HepG2 (cell line): ENCODE measurements around the gene SDC4. TPM values are rescaled to one million over a fixed set of nuclear protein-coding genes. Genes with fewer than 3 reads are reported as not detected.

Experiments used
- FOXK2 ChIP-seq: fragments of 450-650 bp; IDR thresholded peaks from 2 replicates; pipeline ENCODE4 v1.6.1; 2016
- FUBP1 ChIP-seq: sonication (generic); formaldehyde crosslinking; IDR thresholded peaks from 2 replicates; pipeline ENCODE4 v1.5.1; 2020; ENCODE audit warnings: missing genetic modification reagents, mild to moderate bottlenecking, borderline replicate concordance
- GATAD2A ChIP-seq: IDR thresholded peaks from 2 replicates; pipeline ENCODE4 v1.6.1; 2016
- GPBP1L1 ChIP-seq: sonication (generic); formaldehyde crosslinking; IDR thresholded peaks from 2 replicates; pipeline ENCODE4 v1.5.0; 2020; ENCODE audit warnings: mild to moderate bottlenecking, missing genetic modification reagents
- HDAC2 ChIP-seq: sonication (generic); formaldehyde crosslinking; IDR thresholded peaks from 2 replicates; pipeline ENCODE4 v1.4.0; 2020; ENCODE audit warnings: missing genetic modification reagents
- JUN ChIP-seq: sonication (generic); formaldehyde crosslinking; IDR thresholded peaks from 2 replicates; pipeline ENCODE4 v1.4.0; 2020; ENCODE audit warnings: mild to moderate bottlenecking, missing genetic modification reagents
- KLF16 ChIP-seq, 2 experiments: sonication (generic) in 1 of 2; formaldehyde crosslinking in 1 of 2; IDR thresholded peaks; 2 replicates each; pipeline versions ENCODE4 v1.6.1 to v1.8.0; 2016 to 2023; ENCODE audit warnings: missing genetic modification reagents in 2 of 2, missing compliant biosample characterization in 1 of 2
- MED1 ChIP-seq: sonication (generic); formaldehyde crosslinking; IDR thresholded peaks from 2 replicates; pipeline ENCODE4 v1.4.0; 2020; ENCODE audit warnings: missing genetic modification reagents
- SNAI1 ChIP-seq: sonication (generic); formaldehyde crosslinking; IDR thresholded peaks from 2 replicates; pipeline ENCODE4 v1.5.0; 2020; ENCODE audit warnings: mild to moderate bottlenecking, missing genetic modification reagents, borderline replicate concordance
- SRSF1 ChIP-seq: fragments of 200-400 bp; formaldehyde crosslinking; optimal IDR thresholded peaks from 2 replicates; pipeline ENCODE3; 2017; ENCODE audit warnings: mild to moderate bottlenecking, low read depth, low read length, moderate library complexity
- TBP ChIP-seq: sonication (generic); formaldehyde crosslinking; IDR thresholded peaks from 2 replicates; pipeline ENCODE4 v1.5.0; 2020; ENCODE audit warnings: missing genetic modification reagents
- TCF7L2 ChIP-seq: IDR thresholded peaks from 2 replicates; pipeline ENCODE4 v1.6.1; 2011; ENCODE audit warnings: mild to moderate bottlenecking, low read depth, low read length, moderate library complexity
- THRA ChIP-seq: sonication (generic); formaldehyde crosslinking; IDR thresholded peaks from 2 replicates; pipeline ENCODE4 v1.4.0; 2020; ENCODE audit warnings: missing genetic modification reagents, borderline replicate concordance
- U2AF2 ChIP-seq: fragments of 200-400 bp; formaldehyde crosslinking; IDR thresholded peaks from 2 replicates; pipeline ENCODE4 v1.6.1; 2017; ENCODE audit warnings: low read depth, mild to moderate bottlenecking, low read length
- ZBTB20 ChIP-seq: sonication (generic); formaldehyde crosslinking; IDR thresholded peaks from 2 replicates; pipeline ENCODE4 v1.8.1; 2023; ENCODE audit warnings: missing genetic modification reagents, low read depth, mild to moderate bottlenecking, borderline replicate concordance
- ZBTB21 ChIP-seq: sonication (generic); formaldehyde crosslinking; IDR thresholded peaks from 2 replicates; pipeline ENCODE4 v1.4.0; 2020; ENCODE audit warnings: missing genetic modification reagents
- ZBTB8A ChIP-seq: sonication (generic); formaldehyde crosslinking; IDR thresholded peaks from 2 replicates; pipeline ENCODE4 v1.4.0; 2020; ENCODE audit warnings: mild to moderate bottlenecking, low read depth, missing genetic modification reagents, borderline replicate concordance
- ZC3H13 ChIP-seq: sonication (generic); formaldehyde crosslinking; IDR thresholded peaks from 2 replicates; pipeline ENCODE4 v1.8.1; 2023; ENCODE audit warnings: mild to moderate bottlenecking, missing genetic modification reagents, moderate library complexity
- ZFP82 ChIP-seq: sonication (generic); formaldehyde crosslinking; IDR thresholded peaks from 2 replicates; pipeline ENCODE4 v1.5.1; 2020; ENCODE audit warnings: mild to moderate bottlenecking, missing genetic modification reagents, borderline replicate concordance
- ZNF225 ChIP-seq: sonication (generic); formaldehyde crosslinking; IDR thresholded peaks from 2 replicates; pipeline ENCODE4 v1.4.0; 2020; ENCODE audit warnings: mild to moderate bottlenecking, missing genetic modification reagents
- ZNF567 ChIP-seq: sonication (generic); formaldehyde crosslinking; IDR thresholded peaks from 2 replicates; pipeline ENCODE4 v1.8.1; 2023; ENCODE audit warnings: mild to moderate bottlenecking, missing genetic modification reagents, borderline replicate concordance
- ZUFSP ChIP-seq: sonication (generic); formaldehyde crosslinking; IDR thresholded peaks from 2 replicates; pipeline ENCODE4 v1.9.0; 2021; ENCODE audit warnings: missing genetic modification reagents, mild to moderate bottlenecking, borderline replicate concordance
- polyA plus RNA-seq, 8 experiments: library from polyadenylated mRNA; depleted of rRNA in 3 of 8; stranded (reverse) in 7 of 8; unstranded in 1 of 8; fragments of >200 nt; fragmentation: Illumina TruSeq in 4 of 8; extraction: Trizol in 4 of 8; gene quantifications; 2 replicates each; pipeline versions ENCODE4 v1.2.1 to v1.2.3, GENCODE V29; 2011 to 2016; ENCODE audit warnings: low read depth in 4 of 8, missing spikeins in 1 of 8, mixed read lengths in 1 of 8; ENCODE audit not compliant: insufficient read depth in 1 of 8
- total RNA-seq, 5 experiments: library from RNA; depleted of rRNA; stranded (reverse); fragments of >200 nt; fragmentation: Illumina TruSeq; extraction: Trizol; gene quantifications; 2 replicates each; pipeline ENCODE4 v1.2.3, GENCODE V29; 2016; ENCODE audit warnings: low read depth in 1 of 5

SDC4 gene
- total and polyA plus RNA-seq, 2 of the 13 experiments (the other 11 are each of a cell fraction or from before 2014, with no cell fraction given) = 49.0 to 65.1 TPM

GRCh38 chr20:45362804-45363610 lies 14.8 kb upstream of the SDC4 start, which contains the start of gene SYS1 (continued):
- no peak for TF ChIP-seq ZUFSP (CRISPR knock-in tag)
- no peak for TF ChIP-seq TCF7L2
- peak; percentile 87 for TF ChIP-seq JUN
- peak; percentile 52; the same call in 1 of the 2 replicates for TF ChIP-seq ZBTB8A (CRISPR knock-in tag)
- TF ChIP-seq THRA (CRISPR knock-in tag) = peak; percentile 76
- TF ChIP-seq KLF16 (CRISPR knock-in tag; IDR thresholded peaks at IDR 0.05) = peak in 1 of 2 experiments; percentile 99; a peak in 2 of 4 replicates
- TF ChIP-seq ZBTB20 (CRISPR knock-in tag) = peak; percentile 95; the same call in 1 of the 2 replicates
- peak; percentile 84 for TF ChIP-seq HDAC2 (CRISPR knock-in tag)
- TF ChIP-seq GPBP1L1 = no peak
- TF ChIP-seq SNAI1 (CRISPR knock-in tag) = no peak; the same call in 1 of the 2 replicates
- TF ChIP-seq SRSF1 = peak; percentile 99
- TF ChIP-seq FUBP1 (CRISPR knock-in tag) = no peak; the same call in 1 of the 2 replicates
- peak; percentile 86 for TF ChIP-seq MED1
- TF ChIP-seq GATAD2A (CRISPR knock-in tag) = peak; percentile 73
- peak; percentile 77; the same call in 1 of the 2 replicates for TF ChIP-seq ZC3H13 (CRISPR knock-in tag)
- TF ChIP-seq FOXK2 = peak; percentile 81
- TF ChIP-seq ZNF567 = 0 out of 2 replicates have a peak, but pooled peaks have one; percentile 75
- peak; percentile 74 for TF ChIP-seq ZBTB21 (CRISPR knock-in tag)
- TF ChIP-seq ZNF225 (CRISPR knock-in tag) = peak; percentile 99
- no peak for TF ChIP-seq ZFP82 (CRISPR knock-in tag)
- no peak; the same call in 1 of the 2 replicates for TF ChIP-seq TBP (CRISPR knock-in tag)
- TF ChIP-seq U2AF2 = peak; percentile 91; the same call in 1 of the 2 replicates
